ENCODE measurements around the gene CEP120.
"Not testable (repeated sequence)": the region's sequence is repeated elsewhere in the genome, so short reads cannot be mapped to it uniquely, and the experiment has no call there.

CEP120 gene

GRCh38 chr5:123371575-123372179, 51.5 kb downstream of the CEP120 start:
- peak; percentile 34 for DNase-seq

- no peak for DNase-seq
Measured at GRCh38 chr5:123369371-123369968, 53.7 kb downstream of the CEP120 start.

GRCh38 chr5:123367739-123368138, 55.5 kb downstream of the CEP120 start:
- no peak for DNase-seq

- DNase-seq, result no peak
Measured at GRCh38 chr5:123365156-123365555, 58.0 kb downstream of the CEP120 start.

GRCh38 chr5:123364441-123365155, 58.6 kb downstream of the CEP120 start:
- no peak for DNase-seq

- no peak for DNase-seq
Measured at GRCh38 chr5:123360910-123361309, 62.3 kb downstream of the CEP120 start.

GRCh38 chr5:123360201-123360571, 63.0 kb downstream of the CEP120 start:
- DNase-seq, result no peak

- DNase-seq, result no peak
Measured at GRCh38 chr5:123359454-123360200, 63.6 kb downstream of the CEP120 start.

GRCh38 chr5:123358751-123359150, 64.5 kb downstream of the CEP120 start:
- no peak for DNase-seq

- DNase-seq, result no peak
Measured at GRCh38 chr5:123358304-123358703, 64.9 kb downstream of the CEP120 start.

- DNase-seq, result no peak
Measured at GRCh38 chr5:123351820-123352219, 71.4 kb downstream of the CEP120 start.

- no peak for DNase-seq
Measured at GRCh38 chr5:123351240-123351639, 72.0 kb downstream of the CEP120 start.

GRCh38 chr5:123350742-123351141, 72.5 kb downstream of the CEP120 start:
- DNase-seq, result no peak

- DNase-seq, result no peak
Measured at GRCh38 chr5:123344816-123345426, 78.3 kb downstream of the CEP120 start.

- no peak for DNase-seq
Measured at GRCh38 chr5:123340928-123341327, 82.3 kb downstream of the CEP120 start.

- not testable (repeated sequence) for DNase-seq
Measured at GRCh38 chr5:123308377-123308776, 114.8 kb downstream of the CEP120 start.

GRCh38 chr5:123305751-123306150, 117.5 kb downstream of the CEP120 start:
- DNase-seq, result no peak

- DNase-seq, result no peak
Measured at GRCh38 chr5:123304777-123305316, 118.4 kb downstream of the CEP120 start.

- DNase-seq, result no peak
Measured at GRCh38 chr5:123303802-123304201, 119.4 kb downstream of the CEP120 start.

- no peak for DNase-seq
Measured at GRCh38 chr5:123300266-123300665, 122.9 kb downstream of the CEP120 start.

- no peak for DNase-seq
Measured at GRCh38 chr5:123299136-123299535, 124.1 kb downstream of the CEP120 start.

- DNase-seq, result no peak
Measured at GRCh38 chr5:123298335-123299030, 124.7 kb downstream of the CEP120 start.
